Lung (tissue), 12 donors: ENCODE data around the gene PRKN. TPM values are rescaled to one million over a fixed set of nuclear protein-coding genes. Genes with fewer than 3 reads are reported as not detected.

Experiments
- ATAC-seq: fragments of 200-7000 bp; cut with Tn5 transposase; one replicate; pipeline ENCODE4 v1.9.1; 2020; ENCODE audit warnings: moderate number of reproducible peaks; ENCODE audit not compliant: insufficient read depth, low FRiP score
- DNase-seq, 3 donors: peaks; one replicate each; pipeline ENCODE4 v3.0.0-alpha.2; 2013 to 2017
- H3K27ac ChIP-seq, 2 donors: one replicate each; pipeline ENCODE4 v1.5.1; 2013; ENCODE audit warnings: mild to moderate bottlenecking in 2 of 2, moderate library complexity in 2 of 2, control low read depth in 1 of 2, inconsistent platforms in 1 of 2, low read depth in 1 of 2, low read length in 1 of 2
- H3K27me3 ChIP-seq, 3 donors: one replicate each; pipeline ENCODE4 v1.5.1; 2013; ENCODE audit warnings: low read length in 2 of 3; ENCODE audit not compliant: control insufficient read depth in 3 of 3, insufficient read depth in 3 of 3
- H3K36me3 ChIP-seq, 4 donors: one replicate each; pipeline ENCODE4 v1.5.1; 2013; ENCODE audit warnings: low read length in 4 of 4, mild to moderate bottlenecking in 1 of 4, moderate library complexity in 1 of 4; ENCODE audit not compliant: control insufficient read depth in 4 of 4, insufficient read depth in 4 of 4
- H3K4me1 ChIP-seq, 5 donors: one replicate each; pipeline ENCODE4 v1.5.1; 2013; ENCODE audit warnings: low read length in 5 of 5, mild to moderate bottlenecking in 2 of 5, moderate library complexity in 1 of 5; ENCODE audit not compliant: control insufficient read depth in 5 of 5, insufficient read depth in 5 of 5
- H3K4me3 ChIP-seq: one replicate; pipeline ENCODE4 v1.5.1; 2013; ENCODE audit warnings: mild to moderate bottlenecking, control low read depth, moderate library complexity
- H3K9ac ChIP-seq, 2 donors: one replicate each; pipeline ENCODE4 v1.5.1; 2013; ENCODE audit warnings: low read length in 2 of 2, control low read depth in 1 of 2; ENCODE audit not compliant: insufficient read depth in 1 of 2
- H3K9me3 ChIP-seq, 4 donors: one replicate each; pipeline ENCODE4 v1.5.1; 2013; ENCODE audit warnings: low read length in 3 of 4, mild to moderate bottlenecking in 1 of 4, moderate library complexity in 1 of 4; ENCODE audit not compliant: control insufficient read depth in 4 of 4, insufficient read depth in 3 of 4
- CTCF ChIP-seq: IDR thresholded peaks from 2 replicates; pipeline ENCODE4 v1.5.1; 2012; ENCODE audit warnings: mild to moderate bottlenecking; ENCODE audit errors: control extremely low read depth, extremely low read depth
- WGBS, 2 donors: extraction: QIAGEN DNeasy Blood & Tissue Kit; methylation state at CpG; one replicate each; pipeline ENCODE4 v1.1.7; 2013; 5-methylcytosine and 5-hydroxymethylcytosine counted together
- polyA plus RNA-seq, 2 donors: library from polyadenylated mRNA; stranded (reverse); fragments of 200-250 nt; gene quantifications; one replicate each; pipeline ENCODE4 v1.2.1, GENCODE V29; 2013
- total RNA-seq, 2 donors: library from RNA; depleted of rRNA in 1 of 2; stranded (reverse); fragments of >200 nt in 1 of 2; gene quantifications; one replicate each; pipeline ENCODE4 v1.2.1, GENCODE V29; 2014 to 2021
- donor health status: control.
- donor health status: control.
- donor health status: Bipolar disorder and iron deficiency.
- donor health status: healthy.
- donor health status: DM: yes; HTN: yes; CAD: no.

PRKN gene
- total and polyA plus RNA-seq, 4 donors, result 0.27 to 11.2 (median 3.1) TPM

GRCh38 chr6:161547617-161548016 lies 1179.9 kb downstream of the PRKN start:
- no peak for TF ChIP-seq CTCF

DNA sequence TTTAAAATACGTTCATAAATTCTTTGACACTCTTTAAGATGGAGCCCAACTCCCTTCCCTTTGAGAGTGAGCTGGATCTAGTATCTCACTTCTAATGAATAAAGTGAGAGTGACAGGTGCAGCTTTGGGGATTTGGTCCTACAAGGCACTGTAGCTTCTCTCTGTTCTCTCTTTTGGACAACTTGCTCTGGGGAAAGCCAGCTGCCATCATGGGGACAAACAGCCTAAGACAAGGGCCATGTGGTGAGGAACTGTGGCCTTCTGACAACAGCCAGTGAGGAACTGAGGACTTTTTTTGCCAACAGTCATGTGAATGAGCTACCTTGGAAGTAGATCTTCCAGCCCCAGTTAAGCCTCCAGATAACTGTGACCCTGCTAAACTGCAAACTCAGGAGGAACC lies 1180.9 kb downstream of the PRKN start:
- H3K27me3 ChIP-seq, result no peaks in the 10 kb centered on the region
- no peaks in the 10 kb centered on the region for H3K36me3 ChIP-seq
- peaks cover 0 to 7% (median 2%) of the 10 kb centered on the region in 5 donors for H3K4me1 ChIP-seq
- no peaks in the 10 kb centered on the region for H3K9me3 ChIP-seq
- H3K9ac ChIP-seq, result no peak overlapping the region
- H3K27ac ChIP-seq, result no peak overlapping the region
- WGBS, 2 donors, result 92 to 93% methylated on average over 1 of the region's 1 CpG
- TF ChIP-seq CTCF, result no peak
- ATAC-seq (no peak), DNase-seq (no peak)
- H3K4me3 ChIP-seq, result no peak overlapping the region

More at GRCh38 chr6:161547617-161548016, 1179.9 kb downstream of the PRKN start:
- Histone ChIP-seq H3K4me3 (no peak overlapping the region), H3K27me3 (no peaks in the 10 kb centered on the region), H3K27ac (no peak overlapping the region), H3K9me3 (peaks cover 0 to 2% (median 0%) of the 10 kb centered on the region in 4 donors), H3K9ac (no peak overlapping the region), H3K36me3 (no peaks in the 10 kb centered on the region), H3K4me1 (peaks cover 0 to 7% (median 2%) of the 10 kb centered on the region in 5 donors)
- peak in 1 of 3 donors; percentile 40 for DNase-seq
- WGBS, 2 donors, result 29 to 58% methylated on average over 2 of the region's 2 CpGs
- no peak for ATAC-seq

DNA sequence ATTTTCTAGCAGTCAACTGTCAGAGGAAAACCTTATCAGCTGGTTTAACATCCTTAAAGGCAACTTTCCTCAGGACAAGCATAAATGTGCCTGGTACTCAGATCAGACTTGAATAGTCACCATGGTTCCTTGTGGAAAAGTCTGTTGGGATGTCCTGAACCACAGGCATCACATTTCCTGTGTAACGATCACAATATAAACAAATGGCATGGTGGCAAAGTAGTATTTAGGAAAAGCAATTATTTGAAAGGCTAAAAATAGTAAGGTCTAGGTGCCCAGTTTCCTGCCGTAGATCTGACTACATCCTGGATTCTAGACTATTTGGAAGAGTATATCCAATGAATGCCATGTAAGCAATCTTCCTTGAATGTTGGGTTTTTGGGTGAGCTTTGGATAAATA lies 1181.8 kb downstream of the PRKN start:
- no peaks in the 10 kb centered on the region for H3K9me3 ChIP-seq
- H3K4me1 ChIP-seq, result peaks cover 0 to 7% (median 2%) of the 10 kb centered on the region in 5 donors
- no peaks in the 10 kb centered on the region for H3K36me3 ChIP-seq
- no peak overlapping the region for H3K27ac ChIP-seq
- ATAC-seq, result no peak
- WGBS, 2 donors, result 54 to 59% methylated on average over 2 of the region's 2 CpGs
- no peak for DNase-seq
- no peaks in the 10 kb centered on the region for H3K27me3 ChIP-seq
- TF ChIP-seq CTCF, result no peak
- no peak overlapping the region for H3K9ac ChIP-seq
- no peak overlapping the region for H3K4me3 ChIP-seq

GRCh38 chr6:161544801-161545480 lies 1182.6 kb downstream of the PRKN start:
- no peak overlapping the region for H3K27ac ChIP-seq
- no peak for ATAC-seq
- no peaks in the 10 kb centered on the region for H3K27me3 ChIP-seq
- H3K9ac ChIP-seq, result no peak overlapping the region
- H3K9me3 ChIP-seq, result no peaks in the 10 kb centered on the region
- H3K4me3 ChIP-seq, result no peak overlapping the region
- TF ChIP-seq CTCF, result no peak
- peaks cover 0 to 7% (median 2%) of the 10 kb centered on the region in 5 donors for H3K4me1 ChIP-seq
- WGBS, 2 donors, result 78 to 84% methylated on average over 10 of the region's 10 CpGs
- DNase-seq, result no peak
- H3K36me3 ChIP-seq, result peaks cover 0 to 1% (median 0%) of the 10 kb centered on the region in 4 donors
